H1 (cell line): ENCODE measurements around the gene TTI1. TPM values are rescaled to one million over a fixed set of nuclear protein-coding genes. Genes with fewer than 3 reads are reported as not detected.

Experiments used
- PHF8 ChIP-seq: fragments of 200-600 bp; sonication (generic); conservative IDR thresholded peaks from 2 replicates; pipeline ENCODE4 v1.7.1; 2012; ENCODE audit warnings: low read depth, mild to moderate bottlenecking, inconsistent platforms, low read length, moderate library complexity
- polyA plus RNA-seq, 7 experiments: library from polyadenylated mRNA; depleted of rRNA in 3 of 7; stranded (reverse) in 5 of 7; unstranded in 2 of 7; fragments of >200 nt in 5 of 7; fragments of 200-250 nt in 2 of 7; gene quantifications; 1 replicate in 5 of 7; 2 replicates in 1 of 7; 4 replicates in 1 of 7; pipeline versions ENCODE4 v1.2.1 to v1.2.3, GENCODE V29; 2011 to 2013; ENCODE audit warnings: missing spikeins in 2 of 7, mixed read lengths in 2 of 7
- total RNA-seq: library from RNA; stranded (reverse); fragmentation: NEBNext Ultra II Directional; extraction: Animal tissue kit (Norgen Biotek cat#: 25700); gene quantifications from 2 replicates; pipeline ENCODE4 v1.2.1, GENCODE V29; 2021
- TF ChIP-seq, protein P1 (sequence below): IDR thresholded peaks from 2 replicates; pipeline ENCODE4 v1.6.1; 2011; ENCODE audit warnings: low read depth, mild to moderate bottlenecking, low read length; ENCODE audit not compliant: insufficient read depth

TTI1 gene
- total and polyA plus RNA-seq, 2 of the 8 experiments (the other 6 are each of a cell fraction or from before 2014, with no cell fraction given): 34.1 to 47.0 TPM

DNA sequence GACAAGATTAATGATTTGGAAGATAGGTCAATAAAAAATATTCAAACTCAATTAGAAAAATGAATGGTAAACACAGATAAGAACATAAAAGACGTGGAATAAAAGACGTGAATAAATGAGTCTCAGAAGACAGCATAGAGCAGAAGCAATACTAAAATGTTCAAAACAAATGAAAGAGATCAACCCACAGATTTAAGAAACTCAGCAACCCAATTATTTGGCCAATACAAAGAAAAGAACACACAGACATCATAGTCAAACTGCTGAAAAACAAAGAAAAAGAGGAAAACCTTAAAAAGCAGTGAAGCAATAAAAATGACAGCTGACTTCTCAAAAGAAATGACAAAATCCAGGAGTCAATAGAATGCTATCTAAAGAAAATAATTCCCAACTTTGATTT is 14.9 kb downstream of the TTI1 start (continued):
- TF ChIP-seq PHF8: no peak
- TF ChIP-seq, protein P1, sequence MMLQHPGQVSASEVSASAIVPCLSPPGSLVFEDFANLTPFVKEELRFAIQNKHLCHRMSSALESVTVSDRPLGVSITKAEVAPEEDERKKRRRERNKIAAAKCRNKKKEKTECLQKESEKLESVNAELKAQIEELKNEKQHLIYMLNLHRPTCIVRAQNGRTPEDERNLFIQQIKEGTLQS: no peak
